GM23248 (cell line): Measurements from ENCODE around the gene RAB9A. TPM values are rescaled to one million over a fixed set of nuclear protein-coding genes. Genes with fewer than 3 reads are reported as not detected.
A peak's percentile ranks its signal among the peaks of the same experiment; 100 is the strongest.

Experiments
- DNase-seq: peaks from one replicate; pipeline ENCODE4 v3.0.0-alpha.2; 2015
- H2AFZ ChIP-seq: fragments of 200-600 bp; sonication (generic); 2 replicates; pipeline ENCODE4 v1.6.1; 2016; ENCODE audit warnings: antibody characterized with exemption
- H3F3A ChIP-seq: fragments of 200-600 bp; sonication (generic); 2 replicates; pipeline ENCODE4 v1.6.1; 2016; ENCODE audit warnings: mild to moderate bottlenecking, antibody characterized with exemption, mixed run types; ENCODE audit not compliant: insufficient read depth
- H3K27ac ChIP-seq: fragments of 200-600 bp; sonication (generic); 2 replicates; pipeline ENCODE4 v1.5.1; 2016; ENCODE audit warnings: mild to moderate bottlenecking
- H3K27me3 ChIP-seq: fragments of 200-600 bp; sonication (generic); replicated peaks from 2 replicates; pipeline ENCODE4 v1.6.1; 2016; ENCODE audit warnings: mild to moderate bottlenecking; ENCODE audit not compliant: insufficient read depth
- H3K36me3 ChIP-seq: fragments of 200-600 bp; sonication (generic); 2 replicates; pipeline ENCODE4 v1.6.1; 2016; ENCODE audit warnings: low read depth, mild to moderate bottlenecking
- H3K4me1 ChIP-seq: fragments of 200-600 bp; sonication (generic); 2 replicates; pipeline ENCODE4 v1.6.1; 2016; ENCODE audit warnings: mild to moderate bottlenecking; ENCODE audit not compliant: insufficient read depth
- H3K4me2 ChIP-seq: fragments of 200-600 bp; sonication (generic); one replicate; pipeline ENCODE4 v1.6.1; 2016; ENCODE audit warnings: mild to moderate bottlenecking; ENCODE audit not compliant: unreplicated experiment
- H3K4me3 ChIP-seq: fragments of 200-600 bp; sonication (generic); 2 replicates; pipeline ENCODE4 v1.5.1; 2016; ENCODE audit warnings: mild to moderate bottlenecking
- H3K79me2 ChIP-seq: fragments of 200-600 bp; sonication (generic); 2 replicates; pipeline ENCODE4 v1.6.1; 2016; ENCODE audit warnings: mild to moderate bottlenecking; ENCODE audit not compliant: insufficient read depth
- H3K9ac ChIP-seq: fragments of 200-600 bp; sonication (generic); 2 replicates; pipeline ENCODE4 v1.6.1; 2016; ENCODE audit warnings: mild to moderate bottlenecking
- H3K9me2 ChIP-seq: fragments of 200-600 bp; sonication (generic); 2 replicates; pipeline ENCODE4 v1.6.1; 2016; ENCODE audit warnings: mixed run types, mild to moderate bottlenecking, moderate library complexity; ENCODE audit not compliant: insufficient read depth
- H3K9me3 ChIP-seq: fragments of 200-600 bp; sonication (generic); one replicate; pipeline ENCODE4 v1.6.1; 2017; ENCODE audit warnings: low read depth
- H4K20me1 ChIP-seq: fragments of 200-600 bp; sonication (generic); 2 replicates; pipeline ENCODE4 v1.6.0; 2016; ENCODE audit not compliant: insufficient read depth
- EZH2 ChIP-seq: fragments of 200-600 bp; sonication (generic); IDR thresholded peaks from 2 replicates; pipeline ENCODE4 v1.6.1; 2018; ENCODE audit warnings: antibody characterized with exemption, mild to moderate bottlenecking; ENCODE audit not compliant: insufficient read depth, poor library complexity, severe bottlenecking
- EZH2phosphoT487 ChIP-seq: fragments of 200-600 bp; sonication (generic); IDR thresholded peaks from 2 replicates; pipeline ENCODE4 v1.6.1; 2018; ENCODE audit warnings: antibody characterized with exemption, moderate library complexity, mild to moderate bottlenecking, low read depth; ENCODE audit not compliant: insufficient read depth
- WGBS, 2 experiments: methylation state at CpG; one replicate each; pipeline ENCODE4 v1.1.6; 2015 to 2017; ENCODE audit warnings: low lambda C conversion rate in 2 of 2, low coverage in 1 of 2; ENCODE audit errors: missing lambda C conversion rate in 2 of 2; 5-methylcytosine and 5-hydroxymethylcytosine counted together
- in situ Hi-C: fragments of 300-500 bp; cut with MboI; formaldehyde crosslinking; loops from 2 replicates; pipeline ENCODE4 v1.15.0; 2020
- polyA plus RNA-seq: library from polyadenylated mRNA; unstranded; fragments of >200 nt; fragmentation: Nextera tagmentation; extraction: Ambion mirVana; gene quantifications from 2 replicates; pipeline ENCODE4 v1.2.1, GENCODE V29; 2016
- total RNA-seq: library from RNA; depleted of rRNA; stranded (reverse); fragments of >200 nt; shearing (Covaris generic); gene quantifications from 2 replicates; pipeline ENCODE4 v1.2.3, GENCODE V29; 2014

The RAB9A gene
- total and polyA plus RNA-seq, 2 experiments from 2014 or later = 38.9 to 40.4 TPM

DNA sequence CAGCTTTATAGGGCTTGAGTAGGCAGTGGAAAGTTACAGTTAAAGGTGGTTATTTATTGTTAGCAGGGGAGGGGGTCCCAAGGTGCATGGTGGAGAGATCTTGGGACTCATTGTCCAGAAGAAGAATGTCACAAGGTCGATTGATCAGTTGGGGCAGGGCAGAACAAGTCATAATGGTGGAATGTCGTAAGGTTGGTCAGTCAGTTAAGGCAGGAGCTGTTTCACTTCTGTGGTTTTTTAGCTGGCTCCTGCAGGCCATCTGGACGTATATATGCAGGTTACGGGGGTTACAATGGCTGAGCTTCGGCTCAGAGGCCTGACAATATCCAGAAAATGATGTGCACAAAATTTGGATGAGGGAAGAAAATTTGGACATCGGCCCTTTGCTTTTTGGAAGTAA lies 52.8 kb downstream of the RAB9A start:
- Histone ChIP-seq H3K36me3 (no peaks in the 10 kb centered on the region), H3K4me2 (no peak overlapping the region), H3K79me2 (no peaks in the 10 kb centered on the region), H3F3A (no peaks in the 10 kb centered on the region), H3K27ac (no peak overlapping the region), H2AFZ (no peak overlapping the region), H3K9me2 (no peaks in the 10 kb centered on the region), H3K4me3 (no peak overlapping the region), H3K9me3 (no peaks in the 10 kb centered on the region), H3K4me1 (no peaks in the 10 kb centered on the region), H3K27me3 (no peaks in the 10 kb centered on the region), H3K9ac (no peak overlapping the region), H4K20me1 (no peaks in the 10 kb centered on the region)
- in situ Hi-C loops = loop anchor here (25.0 kb wide), 1 partner anchor 229 kb away; no protein-coding TSS in a partner anchor
- TF ChIP-seq EZH2phosphoT487 (no peak), EZH2 (no peak)
- 54 to 55% methylated on average over 4 to 6 of the region's 6 CpGs for WGBS, 2 experiments
- DNase-seq = no peak

DNA sequence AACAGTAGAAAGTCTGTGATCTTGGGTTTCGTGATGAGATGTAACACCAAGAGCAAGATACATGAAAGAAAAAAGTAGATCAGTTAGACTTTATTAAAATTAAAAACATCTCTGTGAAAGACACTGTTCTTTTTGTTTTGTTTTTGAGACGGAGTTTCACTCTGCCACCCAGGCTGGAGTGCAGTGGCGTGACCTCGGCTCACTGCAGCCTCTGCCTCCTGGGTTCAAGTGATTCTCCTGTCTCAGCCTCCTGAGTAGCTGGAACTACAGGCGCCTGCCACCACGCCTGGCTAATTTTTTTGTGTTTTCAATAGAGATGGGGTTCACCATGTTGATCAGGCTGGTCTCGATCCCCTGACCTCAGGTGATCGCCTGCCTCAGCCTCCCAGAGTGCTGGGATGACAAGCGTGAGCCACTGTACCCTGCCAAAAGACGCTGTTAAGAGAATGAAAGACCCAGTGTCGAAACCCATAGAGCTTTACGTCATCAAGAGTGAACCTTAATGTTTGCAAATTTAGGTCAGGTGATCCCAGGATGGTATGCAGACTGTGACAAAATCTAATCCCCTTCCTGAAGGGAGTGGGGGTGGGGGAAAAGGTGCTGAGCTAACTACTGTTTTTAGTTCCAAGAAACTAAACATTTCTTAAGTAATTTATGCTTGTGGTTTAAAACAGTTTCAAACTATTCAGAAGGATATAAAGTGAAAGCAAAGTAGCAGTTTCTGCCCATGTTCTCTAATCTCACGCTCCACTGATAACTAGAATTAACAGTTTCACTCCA lies 53.7 kb downstream of the RAB9A start:
- in situ Hi-C loops = loop anchor here (25.0 kb wide), 1 partner anchor 230 kb away; no protein-coding TSS in a partner anchor
- no peaks in the 10 kb centered on the region for H3K36me3 ChIP-seq
- no peaks in the 10 kb centered on the region for H3K9me3 ChIP-seq
- no peaks in the 10 kb centered on the region for H4K20me1 ChIP-seq
- H3F3A ChIP-seq = no peaks in the 10 kb centered on the region
- TF ChIP-seq EZH2phosphoT487 (no peak), EZH2 (no peak)
- no peaks in the 10 kb centered on the region for H3K27me3 ChIP-seq
- H3K27ac ChIP-seq = no peak overlapping the region
- WGBS, 2 experiments = 72 to 82% methylated on average over 13 of the region's 13 CpGs
- H3K4me2 ChIP-seq = no peak overlapping the region
- no peak overlapping the region for H2AFZ ChIP-seq
- H3K4me1 ChIP-seq = no peaks in the 10 kb centered on the region
- no peak overlapping the region for H3K4me3 ChIP-seq
- H3K9ac ChIP-seq = no peak overlapping the region
- H3K79me2 ChIP-seq = no peaks in the 10 kb centered on the region
- no peak for DNase-seq
- H3K9me2 ChIP-seq = no peaks in the 10 kb centered on the region

DNA sequence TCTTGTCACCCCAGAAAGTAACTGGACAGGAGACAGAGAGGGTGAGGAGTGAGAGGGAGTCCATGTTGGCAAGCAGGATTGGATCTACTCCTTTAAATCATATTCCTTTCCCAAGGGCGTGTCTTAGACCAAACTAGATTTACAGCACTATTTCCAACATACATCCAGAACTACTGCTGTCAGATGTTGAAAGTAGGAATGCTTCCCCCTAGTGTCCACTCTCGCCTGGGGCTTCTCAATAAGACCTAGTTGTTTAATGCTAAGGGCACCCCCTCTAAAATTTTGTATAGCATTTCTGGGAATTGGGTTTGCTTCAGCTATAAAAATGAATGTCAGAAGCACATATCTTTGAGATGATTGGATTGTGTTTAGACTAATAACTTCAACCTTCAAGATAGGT lies 58.9 kb downstream of the RAB9A start:
- 11 to 30% methylated on average over 2 of the region's 2 CpGs for WGBS, 2 experiments
- Histone ChIP-seq H3K9ac (0 out of 2 replicates have a peak overlapping the region, but pooled peaks have one; percentile 14), H3F3A (peaks cover 5% of the 10 kb centered on the region; the same call in 1 of the 2 replicates), H3K4me2 (no peak overlapping the region), H3K4me3 (no peak overlapping the region), H3K27ac (peak overlapping the region; percentile 57), H3K9me3 (no peaks in the 10 kb centered on the region), H2AFZ (no peak overlapping the region), H3K79me2 (no peaks in the 10 kb centered on the region), H3K36me3 (no peaks in the 10 kb centered on the region; the same call in 1 of the 2 replicates), H3K27me3 (no peaks in the 10 kb centered on the region), H3K4me1 (peaks cover 4% of the 10 kb centered on the region; the same call in 1 of the 2 replicates), H4K20me1 (no peaks in the 10 kb centered on the region), H3K9me2 (no peaks in the 10 kb centered on the region)
- in situ Hi-C loops = loop anchor here (25.0 kb wide), 1 partner anchor 236 kb away; no protein-coding TSS in a partner anchor
- TF ChIP-seq EZH2 = no peak
- no peak for TF ChIP-seq EZH2phosphoT487
- DNase-seq = peak; percentile 70

DNA sequence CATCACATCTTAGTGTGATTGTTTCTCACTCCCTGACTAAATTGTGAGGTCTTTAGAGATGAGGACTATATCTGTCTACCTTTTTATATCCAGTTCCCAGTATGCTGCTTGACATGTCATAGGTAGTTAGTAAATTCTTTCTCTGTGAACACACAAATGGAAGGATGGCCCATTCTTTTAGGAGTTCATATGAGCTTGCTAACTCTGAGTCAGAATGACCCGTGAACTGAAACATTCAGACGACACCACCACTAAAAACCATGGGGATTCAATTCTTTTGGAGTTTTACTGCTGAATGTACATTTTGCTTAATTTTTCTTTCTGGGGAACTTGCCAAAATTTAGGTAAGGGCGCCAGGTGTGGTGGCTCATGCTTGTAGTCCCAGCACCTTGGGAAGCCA lies 59.6 kb downstream of the RAB9A start:
- TF ChIP-seq EZH2 = no peak
- TF ChIP-seq EZH2phosphoT487 = no peak
- Histone ChIP-seq H3K9ac (0 out of 2 replicates have a peak overlapping the region, but pooled peaks have one; percentile 14), H3K9me2 (no peaks in the 10 kb centered on the region), H3K4me1 (peaks cover 4% of the 10 kb centered on the region; the same call in 1 of the 2 replicates), H3K4me3 (no peak overlapping the region), H3F3A (peaks cover 5% of the 10 kb centered on the region; the same call in 1 of the 2 replicates), H3K36me3 (no peaks in the 10 kb centered on the region; the same call in 1 of the 2 replicates), H2AFZ (no peak overlapping the region), H3K79me2 (no peaks in the 10 kb centered on the region), H4K20me1 (no peaks in the 10 kb centered on the region), H3K4me2 (no peak overlapping the region), H3K27ac (peak overlapping the region; percentile 57), H3K9me3 (no peaks in the 10 kb centered on the region), H3K27me3 (no peaks in the 10 kb centered on the region)
- in situ Hi-C loops = loop anchor here (25.0 kb wide), 1 partner anchor 236 kb away; no protein-coding TSS in a partner anchor
- DNase-seq = peak; percentile 57
- WGBS, 2 experiments = 11 to 31% methylated on average over 3 of the region's 3 CpGs
